ENCODE results near the gene PDF.

- no peak for TF ChIP-seq YY1 (IDR thresholded peaks at IDR 0.05; ENCODE audit: low read depth)
- TF ChIP-seq MAX (IDR thresholded peaks at IDR 0.05) = no peak
- TF ChIP-seq, protein P1, sequence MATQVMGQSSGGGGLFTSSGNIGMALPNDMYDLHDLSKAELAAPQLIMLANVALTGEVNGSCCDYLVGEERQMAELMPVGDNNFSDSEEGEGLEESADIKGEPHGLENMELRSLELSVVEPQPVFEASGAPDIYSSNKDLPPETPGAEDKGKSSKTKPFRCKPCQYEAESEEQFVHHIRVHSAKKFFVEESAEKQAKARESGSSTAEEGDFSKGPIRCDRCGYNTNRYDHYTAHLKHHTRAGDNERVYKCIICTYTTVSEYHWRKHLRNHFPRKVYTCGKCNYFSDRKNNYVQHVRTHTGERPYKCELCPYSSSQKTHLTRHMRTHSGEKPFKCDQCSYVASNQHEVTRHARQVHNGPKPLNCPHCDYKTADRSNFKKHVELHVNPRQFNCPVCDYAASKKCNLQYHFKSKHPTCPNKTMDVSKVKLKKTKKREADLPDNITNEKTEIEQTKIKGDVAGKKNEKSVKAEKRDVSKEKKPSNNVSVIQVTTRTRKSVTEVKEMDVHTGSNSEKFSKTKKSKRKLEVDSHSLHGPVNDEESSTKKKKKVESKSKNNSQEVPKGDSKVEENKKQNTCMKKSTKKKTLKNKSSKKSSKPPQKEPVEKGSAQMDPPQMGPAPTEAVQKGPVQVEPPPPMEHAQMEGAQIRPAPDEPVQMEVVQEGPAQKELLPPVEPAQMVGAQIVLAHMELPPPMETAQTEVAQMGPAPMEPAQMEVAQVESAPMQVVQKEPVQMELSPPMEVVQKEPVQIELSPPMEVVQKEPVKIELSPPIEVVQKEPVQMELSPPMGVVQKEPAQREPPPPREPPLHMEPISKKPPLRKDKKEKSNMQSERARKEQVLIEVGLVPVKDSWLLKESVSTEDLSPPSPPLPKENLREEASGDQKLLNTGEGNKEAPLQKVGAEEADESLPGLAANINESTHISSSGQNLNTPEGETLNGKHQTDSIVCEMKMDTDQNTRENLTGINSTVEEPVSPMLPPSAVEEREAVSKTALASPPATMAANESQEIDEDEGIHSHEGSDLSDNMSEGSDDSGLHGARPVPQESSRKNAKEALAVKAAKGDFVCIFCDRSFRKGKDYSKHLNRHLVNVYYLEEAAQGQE (IDR thresholded peaks at IDR 0.05; ENCODE audit: low read depth) = no peak
- no peak for TF ChIP-seq RAD21 (IDR thresholded peaks at IDR 0.05; ENCODE audit: low read depth)
- no peak for TF ChIP-seq EGR1 (IDR thresholded peaks at IDR 0.05)
- no peak for TF ChIP-seq EP300 (IDR thresholded peaks at IDR 0.05; ENCODE audit: borderline replicate concordance)
- TF ChIP-seq CEBPB (IDR thresholded peaks at IDR 0.05) = no peak
- no peak for TF ChIP-seq NFIC (IDR thresholded peaks at IDR 0.05)
Observed at GRCh38 chr16:69346683-69347082, 16.3 kb upstream of the PDF start.

Measured in Ishikawa (cell line).